ACC112 (cell line): ENCODE measurements around the gene OSM.

ENCODE experiments used
- H2AFZ ChIP-seq: fragments of 200-600 bp; sonication (generic); one replicate; pipeline ENCODE4 v1.6.0; 2017; ENCODE audit warnings: antibody characterized with exemption, low read length; ENCODE audit not compliant: unreplicated experiment
- H3K27ac ChIP-seq: fragments of 200-600 bp; sonication (generic); 2 replicates; pipeline ENCODE4 v1.5.1; 2014; ENCODE audit warnings: low read depth, mild to moderate bottlenecking, antibody characterized with exemption, low read length, moderate library complexity
- H3K27me3 ChIP-seq: fragments of 200-600 bp; sonication (generic); 2 replicates; pipeline ENCODE4 v1.6.1; 2014; ENCODE audit warnings: mild to moderate bottlenecking, antibody characterized with exemption, low read length, moderate library complexity, mixed read lengths; ENCODE audit not compliant: insufficient read depth
- H3K36me3 ChIP-seq: fragments of 200-600 bp; sonication (generic); 2 replicates; pipeline ENCODE4 v1.6.1; 2016; ENCODE audit warnings: mild to moderate bottlenecking, antibody characterized with exemption, low read length, moderate library complexity, mixed read lengths; ENCODE audit not compliant: insufficient read depth
- H3K4me1 ChIP-seq: fragments of 200-600 bp; sonication (generic); one replicate; pipeline ENCODE4 v1.6.1; 2016; ENCODE audit warnings: low read length, mixed read lengths; ENCODE audit not compliant: insufficient read depth, unreplicated experiment, control insufficient read depth
- H3K4me3 ChIP-seq: fragments of 200-600 bp; sonication (generic); 2 replicates; pipeline ENCODE4 v1.5.1; 2014; ENCODE audit warnings: mild to moderate bottlenecking, low read depth, low read length
- H3K79me2 ChIP-seq: fragments of 200-600 bp; sonication (generic); one replicate; pipeline ENCODE4 v1.6.0; 2016; ENCODE audit warnings: low read length; ENCODE audit not compliant: control insufficient read depth, unreplicated experiment, insufficient read depth

The OSM gene

GRCh38 chr22:30307041-30307574, 40.5 kb upstream of the OSM start:
- Histone ChIP-seq H3K4me3 (no peak overlapping the region), H3K4me1 (peaks cover 52% of the 10 kb centered on the region), H3K79me2 (peaks cover 40% of the 10 kb centered on the region), H3K36me3 (no peaks in the 10 kb centered on the region), H3K27me3 (no peaks in the 10 kb centered on the region), H3K27ac (no peak overlapping the region), H2AFZ (no peak overlapping the region)

GRCh38 chr22:30306627-30307011, 40.0 kb upstream of the OSM start:
- H3K4me3 ChIP-seq: no peak overlapping the region
- H3K27ac ChIP-seq: no peak overlapping the region
- no peak overlapping the region for H2AFZ ChIP-seq
- H3K4me1 ChIP-seq: peaks cover 53% of the 10 kb centered on the region
- no peaks in the 10 kb centered on the region for H3K27me3 ChIP-seq
- peaks cover 40% of the 10 kb centered on the region for H3K79me2 ChIP-seq
- H3K36me3 ChIP-seq: no peaks in the 10 kb centered on the region

- H3K4me3 ChIP-seq: no peak overlapping the region
- H3K27ac ChIP-seq: 0 out of 2 replicates have a peak overlapping the region, but pooled peaks have one; percentile 36
- H2AFZ ChIP-seq: no peak overlapping the region
- no peaks in the 10 kb centered on the region for H3K27me3 ChIP-seq
- peaks cover 49% of the 10 kb centered on the region for H3K4me1 ChIP-seq
- peaks cover 39% of the 10 kb centered on the region for H3K79me2 ChIP-seq
- H3K36me3 ChIP-seq: no peaks in the 10 kb centered on the region
Observed at GRCh38 chr22:30305906-30306626, 39.4 kb upstream of the OSM start.

GRCh38 chr22:30305519-30305905, 38.9 kb upstream of the OSM start:
- Histone ChIP-seq H2AFZ (no peak overlapping the region), H3K4me1 (peaks cover 44% of the 10 kb centered on the region), H3K27me3 (no peaks in the 10 kb centered on the region), H3K4me3 (no peak overlapping the region), H3K27ac (peak overlapping the region; percentile 36), H3K79me2 (peaks cover 33% of the 10 kb centered on the region), H3K36me3 (no peaks in the 10 kb centered on the region)

- Histone ChIP-seq H2AFZ (no peak overlapping the region), H3K4me3 (no peak overlapping the region), H3K27me3 (no peaks in the 10 kb centered on the region), H3K36me3 (no peaks in the 10 kb centered on the region), H3K27ac (peak overlapping the region; percentile 36), H3K79me2 (peaks cover 25% of the 10 kb centered on the region), H3K4me1 (peaks cover 39% of the 10 kb centered on the region)
Observed at GRCh38 chr22:30304495-30305244, 38.0 kb upstream of the OSM start.

- H3K4me1 ChIP-seq: peaks cover 39% of the 10 kb centered on the region
- no peaks in the 10 kb centered on the region for H3K36me3 ChIP-seq
- peaks cover 14% of the 10 kb centered on the region for H3K79me2 ChIP-seq
Observed at GRCh38 chr22:30302810-30303138, 36.1 kb upstream of the OSM start.

GRCh38 chr22:30301995-30302809, 35.6 kb upstream of the OSM start:
- H3K79me2 ChIP-seq: peaks cover 14% of the 10 kb centered on the region
- H2AFZ ChIP-seq: no peak overlapping the region
- H3K27ac ChIP-seq: peak overlapping the region; percentile 39
- peaks cover 39% of the 10 kb centered on the region for H3K4me1 ChIP-seq
- H3K27me3 ChIP-seq: no peaks in the 10 kb centered on the region
- H3K4me3 ChIP-seq: no peak overlapping the region
- no peaks in the 10 kb centered on the region for H3K36me3 ChIP-seq

More at GRCh38 chr22:30302810-30303138, 36.1 kb upstream of the OSM start:
- Histone ChIP-seq H3K27me3 (no peaks in the 10 kb centered on the region), H3K27ac (peak overlapping the region; percentile 39), H2AFZ (no peak overlapping the region), H3K4me3 (no peak overlapping the region)

GRCh38 chr22:30299322-30299721, 32.7 kb upstream of the OSM start:
- Histone ChIP-seq H3K79me2 (peaks cover 5% of the 10 kb centered on the region), H3K4me3 (no peak overlapping the region), H2AFZ (no peak overlapping the region), H3K27me3 (no peaks in the 10 kb centered on the region), H3K4me1 (peaks cover 15% of the 10 kb centered on the region), H3K36me3 (no peaks in the 10 kb centered on the region), H3K27ac (no peak overlapping the region)

- Histone ChIP-seq H3K27ac (no peak overlapping the region), H3K36me3 (no peaks in the 10 kb centered on the region), H3K79me2 (no peaks in the 10 kb centered on the region), H3K4me3 (no peak overlapping the region), H2AFZ (no peak overlapping the region), H3K4me1 (peaks cover 11% of the 10 kb centered on the region), H3K27me3 (no peaks in the 10 kb centered on the region)
Observed at GRCh38 chr22:30297991-30298701, 31.5 kb upstream of the OSM start.
